GM21423 (cell line): Measurements from ENCODE around the gene OVAAL.

Experiments
- ATAC-seq: cut with Tn5 transposase; IDR thresholded peaks from one replicate; pipeline ENCODE4 v1.9.1; 2021; ENCODE audit warnings: mild to moderate bottlenecking, moderate library complexity; ENCODE audit not compliant: unreplicated experiment

Gene OVAAL

GRCh38 chr1:180558664-180559063 lies at the start of gene OVAAL:
OVAAL (plus strand) TSS chr1:180558964.
- ATAC-seq: no peak

GRCh38 chr1:180510882-180511281 lies 47.9 kb upstream of the OVAAL start:
- no peak for ATAC-seq

GRCh38 chr1:180513531-180513930 lies 45.2 kb upstream of the OVAAL start:
- no peak for ATAC-seq

GRCh38 chr1:180515364-180515763 lies 43.4 kb upstream of the OVAAL start:
- ATAC-seq: no peak

GRCh38 chr1:180515857-180516388 lies 42.8 kb upstream of the OVAAL start:
- peak; percentile 89 for ATAC-seq

- no peak for ATAC-seq
These were observed 38.9 kb upstream of the OVAAL start for GRCh38 chr1:180519846-180520245.

GRCh38 chr1:180521474-180522212 lies 37.1 kb upstream of the OVAAL start:
- ATAC-seq: no peak

GRCh38 chr1:180522213-180522515 lies 36.6 kb upstream of the OVAAL start:
- no peak for ATAC-seq

- ATAC-seq: no peak
These were observed 34.4 kb upstream of the OVAAL start for GRCh38 chr1:180524160-180524914.

GRCh38 chr1:180524915-180525714 lies 33.6 kb upstream of the OVAAL start:
- ATAC-seq: no peak

GRCh38 chr1:180525715-180526039 lies 33.1 kb upstream of the OVAAL start:
- no peak for ATAC-seq

GRCh38 chr1:180527101-180527669 lies 31.6 kb upstream of the OVAAL start:
- no peak for ATAC-seq

GRCh38 chr1:180528868-180529470 lies 29.8 kb upstream of the OVAAL start:
- ATAC-seq: no peak

GRCh38 chr1:180530501-180530900 lies 28.3 kb upstream of the OVAAL start:
- no peak for ATAC-seq

- no peak for ATAC-seq
These were observed 25.9 kb upstream of the OVAAL start for GRCh38 chr1:180532854-180533253.

GRCh38 chr1:180533266-180533987 lies 25.3 kb upstream of the OVAAL start:
- no peak for ATAC-seq

- ATAC-seq: no peak
These were observed 24.6 kb upstream of the OVAAL start for GRCh38 chr1:180534214-180534613.

GRCh38 chr1:180535418-180535999 lies 23.3 kb upstream of the OVAAL start:
- no peak for ATAC-seq

GRCh38 chr1:180536821-180537372 lies 21.9 kb upstream of the OVAAL start:
- ATAC-seq: no peak

- no peak for ATAC-seq
These were observed 19.6 kb upstream of the OVAAL start for GRCh38 chr1:180539136-180539535.
